B cell (primary cell): Measurements from ENCODE around the gene ASMTL.

Source experiments
- CTCF ChIP-seq: fragments of 200-600 bp; IDR thresholded peaks from one replicate; pipeline ENCODE4 v1.8.0; 2022; ENCODE audit warnings: antibody characterized with exemption, mild to moderate bottlenecking
- EZH2 ChIP-seq: IDR thresholded peaks from 2 replicates; pipeline ENCODE4 v1.6.1; 2012; ENCODE audit warnings: borderline replicate concordance, low read depth, mild to moderate bottlenecking, moderate library complexity, low read length; ENCODE audit not compliant: insufficient read depth, poor library complexity, severe bottlenecking

- TF ChIP-seq CTCF (no peak), EZH2 (no peak)
Observed at GRCh38 chrX:1472975-1473374, 20.3 kb upstream of the ASMTL start.
